ENCODE measurements around the gene EPDR1. TPM values are rescaled to one million over a fixed set of nuclear protein-coding genes. Genes with fewer than 3 reads are reported as not detected.

Gene EPDR1
- polyA plus RNA-seq, 1 donor from 2014 or later: 1.7 TPM

GRCh38 chr7:37918526-37918925 lies 1.9 kb upstream of the EPDR1 start:
- no peak overlapping the region for H3K4me2 ChIP-seq (ENCODE audit: low read length)
- no peak overlapping the region for H2AFZ ChIP-seq (ENCODE audit: low read depth, low read length)
- no peaks in the 10 kb centered on the region for H3K79me2 ChIP-seq (replicated peaks; ENCODE audit: insufficient read depth, low read length)
- no peak overlapping the region for H3K9ac ChIP-seq (ENCODE audit: low read length)
- no peak for TF ChIP-seq EZH2 (IDR thresholded peaks at IDR 0.05; ENCODE audit: borderline replicate concordance, insufficient read depth, low read length, poor library complexity, severe bottlenecking)
- no peak for TF ChIP-seq POLR2AphosphoS5 (IDR thresholded peaks at IDR 0.05)
- TF ChIP-seq MXI1 (conservative IDR thresholded peaks at IDR 0.05; ENCODE audit: poor library complexity, severe bottlenecking): no peak
- no peak overlapping the region for H3K27ac ChIP-seq (ENCODE audit: low read length)
- no peaks in the 10 kb centered on the region for H3K36me3 ChIP-seq (ENCODE audit: insufficient read depth, low read length)
- peaks cover 78% of the 10 kb centered on the region for H3K27me3 ChIP-seq (ENCODE audit: insufficient read depth, low read depth, low read length)
- no peaks in the 10 kb centered on the region for H3K9me2 ChIP-seq (ENCODE audit: insufficient read depth, low read length)
- H3K9me3 ChIP-seq (ENCODE audit: low read length): no peaks in the 10 kb centered on the region
- H3K4me3 ChIP-seq (ENCODE audit: low read length): no peak overlapping the region
- no peaks in the 10 kb centered on the region for H4K20me1 ChIP-seq (ENCODE audit: insufficient read depth)
- H3F3A ChIP-seq (ENCODE audit: insufficient read depth, low read length, poor library complexity, severe bottlenecking): no peaks in the 10 kb centered on the region

GRCh38 chr7:37920849-37921805 lies 687 bp downstream of the EPDR1 start:
- H3K36me3 ChIP-seq (ENCODE audit: insufficient read depth, low read length): no peaks in the 10 kb centered on the region
- H4K20me1 ChIP-seq (ENCODE audit: insufficient read depth): no peaks in the 10 kb centered on the region
- peak overlapping the region; percentile 38 for H3K9ac ChIP-seq (ENCODE audit: low read length)
- H3K27me3 ChIP-seq (ENCODE audit: insufficient read depth, low read depth, low read length): peaks cover 61% of the 10 kb centered on the region
- H3K4me2 ChIP-seq (ENCODE audit: low read length): peak overlapping the region; percentile 61
- H2AFZ ChIP-seq (ENCODE audit: low read depth, low read length): no peak overlapping the region
- H3K79me2 ChIP-seq (replicated peaks; ENCODE audit: insufficient read depth, low read length): no peaks in the 10 kb centered on the region
- no peaks in the 10 kb centered on the region for H3K9me3 ChIP-seq (ENCODE audit: low read length)
- H3K9me2 ChIP-seq (ENCODE audit: insufficient read depth, low read length): no peaks in the 10 kb centered on the region
- H3K4me3 ChIP-seq (ENCODE audit: low read length): peak overlapping the region; percentile 72
- no peak overlapping the region for H3K27ac ChIP-seq (ENCODE audit: low read length)
- H3F3A ChIP-seq (ENCODE audit: insufficient read depth, low read length, poor library complexity, severe bottlenecking): no peaks in the 10 kb centered on the region
- TF ChIP-seq CTCF (IDR thresholded peaks at IDR 0.05; ENCODE audit: poor library complexity, severe bottlenecking): peak; percentile 35
- peak; percentile 17 for TF ChIP-seq RAD21 (conservative IDR thresholded peaks at IDR 0.05)
- TF ChIP-seq SMC3 (conservative IDR thresholded peaks at IDR 0.05; ENCODE audit: poor library complexity): no peak
- no peak for TF ChIP-seq TAF1 (IDR thresholded peaks at IDR 0.05; ENCODE audit: low read depth)
- peak; percentile 28 for TF ChIP-seq EP300 (conservative IDR thresholded peaks at IDR 0.05; ENCODE audit: poor library complexity, severe bottlenecking)

- peaks cover 53% of the 10 kb centered on the region for H3K27me3 ChIP-seq (ENCODE audit: insufficient read depth, low read depth, low read length)
- H3K9me2 ChIP-seq (ENCODE audit: insufficient read depth, low read length): no peaks in the 10 kb centered on the region
- no peaks in the 10 kb centered on the region for H3F3A ChIP-seq (ENCODE audit: insufficient read depth, low read length, poor library complexity, severe bottlenecking)
- TF ChIP-seq REST (IDR thresholded peaks at IDR 0.05; ENCODE audit: borderline replicate concordance) (no peak), EZH2 (IDR thresholded peaks at IDR 0.05; ENCODE audit: borderline replicate concordance, insufficient read depth, low read length, poor library complexity, severe bottlenecking) (no peak), SMC3 (conservative IDR thresholded peaks at IDR 0.05; ENCODE audit: poor library complexity) (no peak), CTCF (IDR thresholded peaks at IDR 0.05; ENCODE audit: poor library complexity, severe bottlenecking) (no peak), EP300 (conservative IDR thresholded peaks at IDR 0.05; ENCODE audit: poor library complexity, severe bottlenecking) (no peak)
- H3K27ac ChIP-seq (ENCODE audit: low read length): no peak overlapping the region
- no peak overlapping the region for H3K9ac ChIP-seq (ENCODE audit: low read length)
- H4K20me1 ChIP-seq (ENCODE audit: insufficient read depth): no peaks in the 10 kb centered on the region
- H3K79me2 ChIP-seq (replicated peaks; ENCODE audit: insufficient read depth, low read length): no peaks in the 10 kb centered on the region
- H3K4me2 ChIP-seq (ENCODE audit: low read length): no peak overlapping the region
- no peaks in the 10 kb centered on the region for H3K9me3 ChIP-seq (ENCODE audit: low read length)
- peak overlapping the region; percentile 72 for H3K4me3 ChIP-seq (ENCODE audit: low read length)
- H2AFZ ChIP-seq (ENCODE audit: low read depth, low read length): no peak overlapping the region
- no peaks in the 10 kb centered on the region for H3K36me3 ChIP-seq (ENCODE audit: insufficient read depth, low read length)
Observed at GRCh38 chr7:37921876-37922275, 1.4 kb downstream of the EPDR1 start.

All from neural cell (in vitro differentiated cells).